Measurements from ENCODE around the gene HIGD2A. TPM values are rescaled to one million over a fixed set of nuclear protein-coding genes. Genes with fewer than 3 reads are reported as not detected.
A peak's percentile ranks its signal among the peaks of the same experiment; 100 is the strongest.

HIGD2A gene
- total RNA-seq, 6 donors from 2014 or later, result 46.5 to 108 (median 93.6) TPM

GRCh38 chr5:176413709-176414191, 25.2 kb downstream of the HIGD2A start:
- DNase-seq, result no peak
- WGBS, 2 donors, result 93% methylated on average over 6 to 7 of the region's 7 CpGs
- ATAC-seq (ENCODE audit: low FRiP score in 2 of 2), result no peak
- H3K9me3 ChIP-seq, result no peaks in the 10 kb centered on the region
- no peak for TF ChIP-seq POLR2A (IDR thresholded peaks at IDR 0.05)
- no peak for TF ChIP-seq POLR2AphosphoS5 (IDR thresholded peaks at IDR 0.05)
- no peak for TF ChIP-seq CTCF (IDR thresholded peaks at IDR 0.05)
- TF ChIP-seq EP300 (IDR thresholded peaks at IDR 0.05), result no peak
- peak overlapping the region in 1 of 4 donors; percentile 4 for H3K4me3 ChIP-seq
- no peaks in the 10 kb centered on the region for H3K27me3 ChIP-seq
- H3K27ac ChIP-seq, result peak overlapping the region in 3 of 4 donors; percentile 45 to 95 (median 51)
- peaks cover 0 to 12% (median 10%) of the 10 kb centered on the region in 4 donors for H3K36me3 ChIP-seq
- peaks cover 37 to 54% (median 48%) of the 10 kb centered on the region in 4 donors for H3K4me1 ChIP-seq

- 66 to 68% methylated on average over 3 of the region's 3 CpGs for WGBS, 2 donors
- TF ChIP-seq CTCF (IDR thresholded peaks at IDR 0.05), result no peak
- no peak for TF ChIP-seq EP300 (IDR thresholded peaks at IDR 0.05)
- TF ChIP-seq POLR2AphosphoS5 (IDR thresholded peaks at IDR 0.05), result no peak
- no peak for TF ChIP-seq POLR2A (IDR thresholded peaks at IDR 0.05)
These were observed 26.2 kb downstream of the HIGD2A start for GRCh38 chr5:176414704-176415103.

GRCh38 chr5:176415240-176415951, 26.8 kb downstream of the HIGD2A start:
- Histone ChIP-seq H3K27me3 (no peaks in the 10 kb centered on the region), H3K4me1 (peaks cover 37 to 54% (median 48%) of the 10 kb centered on the region in 4 donors), H3K27ac (peak overlapping the region; percentile 93 to 95 (median 94)), H3K36me3 (no peaks in the 10 kb centered on the region), H3K9me3 (no peaks in the 10 kb centered on the region), H3K4me3 (peak overlapping the region; percentile 81 to 99 (median 90))
- WGBS, 2 donors, result 62 to 66% methylated on average over 13 of the region's 13 CpGs
- TF ChIP-seq CTCF (IDR thresholded peaks at IDR 0.05), result no peak
- TF ChIP-seq POLR2AphosphoS5 (IDR thresholded peaks at IDR 0.05), result peak in 1 of 2 donors; percentile 3
- DNase-seq (peak in 1 of 2 donors; percentile 28), ATAC-seq (ENCODE audit: low FRiP score in 2 of 2) (peak in 1 of 2 donors; percentile 4)

More at GRCh38 chr5:176414704-176415103, 26.2 kb downstream of the HIGD2A start:
- ATAC-seq (ENCODE audit: low FRiP score in 2 of 2) (no peak), DNase-seq (no peak)
- H3K27me3 ChIP-seq, result no peaks in the 10 kb centered on the region
- no peaks in the 10 kb centered on the region for H3K9me3 ChIP-seq
- peaks cover 37 to 54% (median 48%) of the 10 kb centered on the region in 4 donors for H3K4me1 ChIP-seq
- peak overlapping the region in 1 of 4 donors; percentile 95 for H3K27ac ChIP-seq
- H3K4me3 ChIP-seq, result peak overlapping the region in 1 of 4 donors; percentile 81
- peaks cover 0 to 6% (median 4%) of the 10 kb centered on the region in 4 donors for H3K36me3 ChIP-seq

- Histone ChIP-seq H3K27me3 (no peaks in the 10 kb centered on the region), H3K9me3 (no peaks in the 10 kb centered on the region), H3K27ac (peak within 1 kb of the TSS; percentile 93 to 95 (median 94)), H3K36me3 (no peaks in the 10 kb centered on the region), H3K4me1 (peaks cover 37 to 52% (median 44%) of the 10 kb centered on the region in 4 donors), H3K4me3 (peak within 1 kb of the TSS; percentile 81 to 99 (median 90))
- 4 to 33% methylated on average over 3 to 24 of the region's 107 CpGs for WGBS, 2 donors
- ATAC-seq (ENCODE audit: low FRiP score in 2 of 2), result peak; percentile 94 to 98
- peak; percentile 94 to 100 for DNase-seq
- TF ChIP-seq EP300 (IDR thresholded peaks at IDR 0.05), result no peak
- peak; percentile 74 to 100 (median 99) for TF ChIP-seq CTCF (IDR thresholded peaks at IDR 0.05)
- TF ChIP-seq POLR2A (IDR thresholded peaks at IDR 0.05), result peak in 3 of 4 donors; percentile 80 to 90 (median 90)
- peak; percentile 77 to 88 for TF ChIP-seq POLR2AphosphoS5 (IDR thresholded peaks at IDR 0.05)
These were observed 27.7 kb downstream of the HIGD2A start, which contains the start of gene CLTB for GRCh38 chr5:176415952-176416924. Gene CLTB (minus strand): TSS chr5:176416539. CDS start chr5:176416363, 176 bp downstream.
